Esophagus squamous epithelium (tissue), 5 donors: ENCODE results near the gene KRT78. TPM values are rescaled to one million over a fixed set of nuclear protein-coding genes. Genes with fewer than 3 reads are reported as not detected.
A peak's percentile ranks its signal among the peaks of the same experiment; 100 is the strongest.

ENCODE experiments used
- DNase-seq: peaks from one replicate; lab custom pipeline; 2025; lab: John Stamatoyannopoulos, UW
- H3K27ac ChIP-seq, 4 donors: fragments of 200-600 bp; sonication (generic); one replicate each; pipeline ENCODE4 v1.5.1; 2016 to 2019; ENCODE audit warnings: mild to moderate bottlenecking in 1 of 4
- H3K27me3 ChIP-seq, 4 donors: fragments of 200-600 bp; sonication (generic); 1 replicate in 3 of 4; 2 replicates in 1 of 4; pipeline versions ENCODE4 v1.5.1 to v1.6.0; 2017 to 2021; ENCODE audit warnings: antibody characterized with exemption in 1 of 4
- H3K36me3 ChIP-seq, 3 donors: fragments of 200-600 bp; sonication (generic); one replicate each; pipeline ENCODE4 v1.5.1; 2016 to 2019
- H3K4me1 ChIP-seq, 3 donors: fragments of 200-600 bp; sonication (generic); one replicate each; pipeline ENCODE4 v1.5.1; 2017 to 2019
- H3K4me3 ChIP-seq, 4 donors: fragments of 200-600 bp; sonication (generic); 1 replicate in 3 of 4; 2 replicates in 1 of 4; pipeline ENCODE4 v1.5.1; 2016 to 2019; ENCODE audit warnings: mild to moderate bottlenecking in 2 of 4, moderate library complexity in 1 of 4
- H3K9me3 ChIP-seq, 3 donors: fragments of 200-600 bp; sonication (generic); one replicate each; pipeline ENCODE4 v1.5.1; 2016 to 2019
- POLR2A ChIP-seq, 4 donors: fragments of 450-650 bp; IDR thresholded peaks; one replicate each; pipeline ENCODE4 v1.6.1; 2017; ENCODE audit warnings: antibody characterized with exemption in 4 of 4, mild to moderate bottlenecking in 4 of 4, moderate library complexity in 3 of 4
- WGBS, 2 donors: methylation state at CpG; one replicate each; pipeline ENCODE4 v1.1.5; 2018; 5-methylcytosine and 5-hydroxymethylcytosine counted together
- intact Hi-C: fragments of 100-400 bp; cut with DNase I; formaldehyde crosslinking; loops from one replicate; pipeline ENCODE4 v1.15.0; 2022
- total RNA-seq, 4 donors: library from RNA; depleted of rRNA; stranded (reverse); fragments of >200 nt; gene quantifications; one replicate each; pipeline ENCODE4 v1.1.0, GENCODE V29; 2016
- TF ChIP-seq, protein P1 (sequence below), 6 experiments: fragments of 450-650 bp in 4 of 6; fragments of 200-600 bp in 2 of 6; sonication (generic) in 2 of 6; IDR thresholded peaks; one replicate each; pipeline ENCODE4 v1.5.1; 2016 to 2019; ENCODE audit warnings: antibody characterized with exemption in 6 of 6, mild to moderate bottlenecking in 4 of 6, moderate library complexity in 4 of 6
- donor health status: DM: yes; HTN: yes; CAD: no.

Gene KRT78
- total RNA-seq, 4 donors from 2014 or later: 194 to 481 (median 307) TPM

DNA sequence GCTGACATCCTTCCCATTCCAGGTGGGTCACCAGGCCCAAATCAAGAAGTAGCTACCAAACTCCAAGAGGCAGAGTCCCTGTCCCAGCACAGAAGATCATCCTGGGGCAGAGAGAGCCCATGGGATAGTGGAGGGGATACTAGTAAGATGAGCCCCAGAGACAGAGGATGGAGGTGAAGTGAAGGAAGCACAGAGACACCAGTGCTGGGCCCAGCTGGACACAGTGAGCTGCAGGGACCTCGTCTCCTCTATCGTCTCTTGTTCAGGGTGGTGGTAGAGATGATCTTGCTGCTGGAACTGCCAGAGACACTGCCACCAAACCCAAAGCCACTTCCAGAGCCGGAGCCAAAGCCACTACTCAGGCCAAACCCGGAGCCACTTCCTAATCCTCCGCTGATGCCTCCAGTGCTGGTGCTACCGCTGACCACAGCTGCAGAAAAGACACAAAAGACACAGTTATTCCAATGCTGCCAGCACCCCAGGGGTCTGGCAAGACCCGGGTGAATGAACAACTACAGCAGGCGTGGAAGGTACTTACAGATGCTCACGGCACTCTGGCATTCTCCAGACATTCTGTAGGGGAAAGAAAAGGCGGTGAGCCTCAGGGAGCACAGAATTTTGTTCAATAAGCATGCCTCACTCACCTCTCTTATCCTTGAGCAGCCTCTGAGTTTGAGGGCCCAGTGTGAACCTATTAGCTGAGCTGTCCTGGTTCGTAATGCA is 41.8 kb downstream of the KRT78 start:
- Histone ChIP-seq H3K27ac (peak overlapping the region in 1 of 4 donors; percentile 64), H3K36me3 (peaks cover 0 to 45% (median 0%) of the 10 kb centered on the region in 3 donors), H3K4me1 (peaks cover 0 to 39% (median 0%) of the 10 kb centered on the region in 3 donors), H3K4me3 (no peak overlapping the region), H3K9me3 (no peaks in the 10 kb centered on the region), H3K27me3 (no peaks in the 10 kb centered on the region)
- TF ChIP-seq POLR2A (IDR thresholded peaks at IDR 0.05): no peak
- TF ChIP-seq, protein P1, sequence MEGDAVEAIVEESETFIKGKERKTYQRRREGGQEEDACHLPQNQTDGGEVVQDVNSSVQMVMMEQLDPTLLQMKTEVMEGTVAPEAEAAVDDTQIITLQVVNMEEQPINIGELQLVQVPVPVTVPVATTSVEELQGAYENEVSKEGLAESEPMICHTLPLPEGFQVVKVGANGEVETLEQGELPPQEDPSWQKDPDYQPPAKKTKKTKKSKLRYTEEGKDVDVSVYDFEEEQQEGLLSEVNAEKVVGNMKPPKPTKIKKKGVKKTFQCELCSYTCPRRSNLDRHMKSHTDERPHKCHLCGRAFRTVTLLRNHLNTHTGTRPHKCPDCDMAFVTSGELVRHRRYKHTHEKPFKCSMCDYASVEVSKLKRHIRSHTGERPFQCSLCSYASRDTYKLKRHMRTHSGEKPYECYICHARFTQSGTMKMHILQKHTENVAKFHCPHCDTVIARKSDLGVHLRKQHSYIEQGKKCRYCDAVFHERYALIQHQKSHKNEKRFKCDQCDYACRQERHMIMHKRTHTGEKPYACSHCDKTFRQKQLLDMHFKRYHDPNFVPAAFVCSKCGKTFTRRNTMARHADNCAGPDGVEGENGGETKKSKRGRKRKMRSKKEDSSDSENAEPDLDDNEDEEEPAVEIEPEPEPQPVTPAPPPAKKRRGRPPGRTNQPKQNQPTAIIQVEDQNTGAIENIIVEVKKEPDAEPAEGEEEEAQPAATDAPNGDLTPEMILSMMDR (IDR thresholded peaks at IDR 0.05): no peak
- intact Hi-C loops: no loop called here
- DNase-seq: no peak
- WGBS, 2 donors: 84% methylated on average over 7 to 8 of the region's 11 CpGs

DNA sequence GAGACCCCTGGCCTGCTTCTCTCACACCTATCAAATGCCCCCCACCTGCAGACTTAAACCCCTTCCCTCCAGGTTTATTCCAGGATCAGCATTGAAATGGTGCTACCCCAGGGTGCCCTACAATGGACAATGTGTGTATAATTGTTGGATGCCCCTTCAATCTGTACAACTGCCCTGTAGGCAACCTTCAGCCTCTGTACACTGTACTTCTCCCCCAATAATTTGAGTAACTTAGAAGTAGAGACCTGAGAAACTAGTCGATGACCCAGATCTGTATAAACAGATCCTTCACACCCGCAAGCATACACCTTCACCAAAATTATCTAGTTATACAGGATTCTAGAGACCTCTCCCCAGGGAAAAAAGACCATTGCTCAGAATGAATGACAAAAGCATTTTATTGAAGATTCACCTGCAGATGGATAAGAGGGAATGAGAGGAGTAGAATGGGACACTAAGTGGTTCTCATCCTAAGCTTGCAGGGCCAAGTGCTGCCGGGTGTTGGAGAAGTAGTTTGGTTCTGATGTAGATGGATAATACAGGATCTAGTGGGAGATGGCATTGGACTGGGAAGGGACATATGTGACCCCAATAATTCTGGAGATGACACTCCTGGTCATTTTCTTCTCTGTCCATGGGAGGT is 42.5 kb downstream of the KRT78 start:
- no peaks in the 10 kb centered on the region for H3K9me3 ChIP-seq
- H3K36me3 ChIP-seq: peaks cover 0 to 38% (median 0%) of the 10 kb centered on the region in 3 donors
- no peak overlapping the region for H3K4me3 ChIP-seq
- no peaks in the 10 kb centered on the region for H3K27me3 ChIP-seq
- TF ChIP-seq, protein P1 (IDR thresholded peaks at IDR 0.05): no peak
- no peak for TF ChIP-seq POLR2A (IDR thresholded peaks at IDR 0.05)
- intact Hi-C loops: no loop called here
- H3K27ac ChIP-seq: peak overlapping the region in 1 of 4 donors; percentile 64
- DNase-seq: no peak
- H3K4me1 ChIP-seq: peaks cover 0 to 42% (median 0%) of the 10 kb centered on the region in 3 donors
- 97 to 98% methylated on average over 3 of the region's 3 CpGs for WGBS, 2 donors

DNA sequence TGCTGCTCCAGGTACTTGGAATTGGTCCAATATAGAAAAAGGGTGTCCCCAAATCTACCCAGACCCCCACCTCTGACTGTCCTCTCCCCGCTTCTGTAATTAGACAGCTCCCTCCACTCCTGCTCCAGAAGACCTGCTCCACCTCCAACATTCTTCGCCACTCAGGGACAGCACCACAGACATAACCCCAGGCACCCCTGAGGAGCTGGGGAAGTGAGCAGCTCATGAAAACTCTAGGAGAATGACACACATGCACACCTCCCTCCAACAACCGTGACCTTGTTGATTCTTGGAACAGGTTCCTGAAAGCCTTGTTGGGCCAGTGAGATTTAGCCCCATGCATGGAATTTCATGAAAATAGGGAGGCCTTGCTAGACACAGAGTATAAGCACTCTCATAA is 43.1 kb downstream of the KRT78 start:
- Histone ChIP-seq H3K4me1 (peaks cover 0 to 47% (median under 1%) of the 10 kb centered on the region in 3 donors), H3K36me3 (peaks cover 0 to 34% (median 0%) of the 10 kb centered on the region in 3 donors), H3K9me3 (no peaks in the 10 kb centered on the region), H3K27ac (peak overlapping the region in 2 of 4 donors; percentile 23 to 64), H3K4me3 (no peak overlapping the region), H3K27me3 (no peaks in the 10 kb centered on the region)
- TF ChIP-seq, protein P1 (IDR thresholded peaks at IDR 0.05): no peak
- no peak for TF ChIP-seq POLR2A (IDR thresholded peaks at IDR 0.05)
- no peak for DNase-seq
- intact Hi-C loops: no loop called here
- WGBS, 2 donors: 63 to 70% methylated on average over 1 to 3 of the region's 3 CpGs

DNA sequence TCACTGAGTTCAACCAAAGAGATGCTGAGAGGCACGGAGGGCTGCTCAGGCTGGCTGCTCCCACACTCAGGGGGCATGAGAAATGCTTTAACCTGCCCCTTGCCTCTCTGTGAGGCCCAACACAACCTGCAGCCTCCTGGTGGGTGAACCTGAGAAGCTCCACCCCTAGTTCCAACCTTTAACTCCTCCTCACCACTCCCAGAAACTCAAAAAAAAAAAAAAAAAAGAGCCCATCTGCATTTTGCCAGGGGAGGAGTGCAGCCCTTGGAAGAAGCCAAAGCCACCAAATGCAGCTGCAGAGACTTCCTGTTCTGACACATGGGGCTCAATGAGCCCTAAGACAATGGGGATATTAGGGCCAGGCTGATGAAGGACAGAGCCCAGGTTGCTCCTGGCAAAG is 43.8 kb downstream of the KRT78 start:
- 50 to 57% methylated on average over 1 of the region's 1 CpG for WGBS, 2 donors
- Histone ChIP-seq H3K27ac (peak overlapping the region in 3 of 4 donors; percentile 23 to 71 (median 64)), H3K27me3 (no peaks in the 10 kb centered on the region), H3K36me3 (peaks cover 0 to 32% (median 0%) of the 10 kb centered on the region in 3 donors), H3K9me3 (no peaks in the 10 kb centered on the region), H3K4me3 (no peak overlapping the region), H3K4me1 (peaks cover 6 to 55% (median 6%) of the 10 kb centered on the region in 3 donors)
- TF ChIP-seq POLR2A (IDR thresholded peaks at IDR 0.05): no peak
- TF ChIP-seq, protein P1 (IDR thresholded peaks at IDR 0.05): no peak
- intact Hi-C loops: no loop called here
- DNase-seq: no peak

DNA sequence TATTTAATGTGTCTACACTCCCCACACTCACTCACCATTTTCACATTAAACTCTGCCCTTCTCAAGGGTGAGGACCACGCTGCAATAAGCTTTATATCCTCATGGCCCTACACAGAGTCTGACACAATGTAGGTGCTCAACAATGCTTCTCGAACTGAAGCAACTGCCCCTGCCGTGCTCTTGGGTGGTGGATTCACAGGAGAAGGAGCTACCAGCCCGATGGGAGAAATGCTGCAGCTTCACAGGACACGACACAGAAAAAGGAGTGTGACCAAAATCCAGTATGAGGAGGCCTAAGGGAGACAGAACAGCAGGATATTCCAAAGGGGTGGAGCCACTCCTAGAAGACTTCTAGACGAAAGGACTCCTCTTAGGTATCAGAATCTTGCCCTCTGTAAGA is 46.4 kb downstream of the KRT78 start:
- H3K9me3 ChIP-seq: no peaks in the 10 kb centered on the region
- 67 to 73% methylated on average over 5 to 6 of the region's 6 CpGs for WGBS, 2 donors
- intact Hi-C loops: no loop called here
- peaks cover 0 to 6% (median 0%) of the 10 kb centered on the region in 3 donors for H3K36me3 ChIP-seq
- no peak for TF ChIP-seq POLR2A (IDR thresholded peaks at IDR 0.05)
- TF ChIP-seq, protein P1 (IDR thresholded peaks at IDR 0.05): no peak
- H3K4me3 ChIP-seq: no peak overlapping the region
- no peak for DNase-seq
- peaks cover 6 to 80% (median 15%) of the 10 kb centered on the region in 3 donors for H3K4me1 ChIP-seq
- no peaks in the 10 kb centered on the region for H3K27me3 ChIP-seq
- H3K27ac ChIP-seq: peak overlapping the region in 1 of 4 donors; percentile 49
